Measurements from ENCODE around the gene ZCCHC14. TPM values are rescaled to one million over a fixed set of nuclear protein-coding genes. Genes with fewer than 3 reads are reported as not detected.

ZCCHC14 gene
- total and polyA plus RNA-seq, 2 of the 13 experiments (the other 11 are each of a cell fraction or from before 2014, with no cell fraction given) = 12.4 to 12.5 TPM

GRCh38 chr16:87383505-87384161 lies 109.2 kb downstream of the ZCCHC14 start, which contains the start of gene FBXO31 (continued):
- TF ChIP-seq, protein P1, sequence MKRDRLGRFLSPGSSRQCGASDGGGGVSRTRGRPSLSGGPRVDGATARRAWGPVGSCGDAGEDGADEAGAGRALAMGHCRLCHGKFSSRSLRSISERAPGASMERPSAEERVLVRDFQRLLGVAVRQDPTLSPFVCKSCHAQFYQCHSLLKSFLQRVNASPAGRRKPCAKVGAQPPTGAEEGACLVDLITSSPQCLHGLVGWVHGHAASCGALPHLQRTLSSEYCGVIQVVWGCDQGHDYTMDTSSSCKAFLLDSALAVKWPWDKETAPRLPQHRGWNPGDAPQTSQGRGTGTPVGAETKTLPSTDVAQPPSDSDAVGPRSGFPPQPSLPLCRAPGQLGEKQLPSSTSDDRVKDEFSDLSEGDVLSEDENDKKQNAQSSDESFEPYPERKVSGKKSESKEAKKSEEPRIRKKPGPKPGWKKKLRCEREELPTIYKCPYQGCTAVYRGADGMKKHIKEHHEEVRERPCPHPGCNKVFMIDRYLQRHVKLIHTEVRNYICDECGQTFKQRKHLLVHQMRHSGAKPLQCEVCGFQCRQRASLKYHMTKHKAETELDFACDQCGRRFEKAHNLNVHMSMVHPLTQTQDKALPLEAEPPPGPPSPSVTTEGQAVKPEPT (CRISPR knock-in tag; IDR thresholded peaks at IDR 0.05; ENCODE audit: low read depth) = peak; percentile 34; the same call in 1 of the 2 replicates
- no peak for TF ChIP-seq SETDB1 (CRISPR knock-in tag; IDR thresholded peaks at IDR 0.05; ENCODE audit: borderline replicate concordance)
- TF ChIP-seq MTF1 (CRISPR knock-in tag; IDR thresholded peaks at IDR 0.05) = peak; percentile 98
- peak; percentile 89 for TF ChIP-seq CBX1 (IDR thresholded peaks at IDR 0.05; ENCODE audit: low read depth)
- TF ChIP-seq MED8 (CRISPR knock-in tag; IDR thresholded peaks at IDR 0.05; ENCODE audit: insufficient replicate concordance) = peak; percentile 95
- TF ChIP-seq CENPT (CRISPR knock-in tag; IDR thresholded peaks at IDR 0.05; ENCODE audit: low read depth) = 0 out of 2 replicates have a peak, but pooled peaks have one; percentile 26
- TF ChIP-seq, protein P2, sequence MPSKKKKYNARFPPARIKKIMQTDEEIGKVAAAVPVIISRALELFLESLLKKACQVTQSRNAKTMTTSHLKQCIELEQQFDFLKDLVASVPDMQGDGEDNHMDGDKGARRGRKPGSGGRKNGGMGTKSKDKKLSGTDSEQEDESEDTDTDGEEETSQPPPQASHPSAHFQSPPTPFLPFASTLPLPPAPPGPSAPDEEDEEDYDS (CRISPR knock-in tag; IDR thresholded peaks at IDR 0.05) = peak; percentile 81
- peak; percentile 53; the same call in 1 of the 2 replicates for TF ChIP-seq SRY (CRISPR knock-in tag; IDR thresholded peaks at IDR 0.05)
- TF ChIP-seq GATAD2A (CRISPR knock-in tag; IDR thresholded peaks at IDR 0.05) = peak; percentile 94
- TF ChIP-seq ZNF124 (CRISPR knock-in tag; IDR thresholded peaks at IDR 0.05) = peak; percentile 98
- no peak for TF ChIP-seq NFRKB (IDR thresholded peaks at IDR 0.05)
- no peak; the same call in 1 of the 2 replicates for TF ChIP-seq ZBTB8A (CRISPR knock-in tag; IDR thresholded peaks at IDR 0.05; ENCODE audit: borderline replicate concordance, low read depth)
- peak; percentile 75; the same call in 1 of the 2 replicates for TF ChIP-seq ZSCAN9 (CRISPR knock-in tag; IDR thresholded peaks at IDR 0.05; ENCODE audit: borderline replicate concordance)
- TF ChIP-seq HNRNPL (IDR thresholded peaks at IDR 0.05; ENCODE audit: low read depth, low read length) = peak; percentile 84
- peak; percentile 84 for TF ChIP-seq RARA (CRISPR knock-in tag; IDR thresholded peaks at IDR 0.05)
- peak; percentile 85; the same call in 1 of the 2 replicates for TF ChIP-seq IRF9 (CRISPR knock-in tag; IDR thresholded peaks at IDR 0.05; ENCODE audit: borderline replicate concordance)
- peak; percentile 88 for TF ChIP-seq ZBTB38 (CRISPR knock-in tag; IDR thresholded peaks at IDR 0.05)
- TF ChIP-seq ZBTB49 (CRISPR knock-in tag; IDR thresholded peaks at IDR 0.05; ENCODE audit: borderline replicate concordance) = no peak
- TF ChIP-seq RBFOX2 (IDR thresholded peaks at IDR 0.05; ENCODE audit: low read depth, low read length) = peak; percentile 88
- TF ChIP-seq ZNF879 (CRISPR knock-in tag; IDR thresholded peaks at IDR 0.05) = no peak
- no peak; the same call in 1 of the 2 replicates for TF ChIP-seq ZNF768 (CRISPR knock-in tag; IDR thresholded peaks at IDR 0.05)
- TF ChIP-seq ZBTB20 (CRISPR knock-in tag; IDR thresholded peaks at IDR 0.05; ENCODE audit: borderline replicate concordance, low read depth) = no peak; the same call in 1 of the 2 replicates
- no peak for TF ChIP-seq ZNF350 (CRISPR knock-in tag; IDR thresholded peaks at IDR 0.05; ENCODE audit: borderline replicate concordance, low read depth)
- peak; percentile 99 for TF ChIP-seq ZNF24 (IDR thresholded peaks at IDR 0.05)

All from HepG2 (cell line).